Esophagus squamous epithelium (tissue), 5 donors: Measurements from ENCODE around the gene EFNA4. TPM values are rescaled to one million over a fixed set of nuclear protein-coding genes. Genes with fewer than 3 reads are reported as not detected.
A peak's percentile ranks its signal among the peaks of the same experiment; 100 is the strongest.

ENCODE experiments used
- DNase-seq: peaks from one replicate; lab custom pipeline; 2025; lab: John Stamatoyannopoulos, UW
- H3K27ac ChIP-seq, 4 donors: fragments of 200-600 bp; sonication (generic); one replicate each; pipeline ENCODE4 v1.5.1; 2016 to 2019; ENCODE audit warnings: mild to moderate bottlenecking in 1 of 4
- H3K27me3 ChIP-seq, 4 donors: fragments of 200-600 bp; sonication (generic); 1 replicate in 3 of 4; 2 replicates in 1 of 4; pipeline versions ENCODE4 v1.5.1 to v1.6.0; 2017 to 2021; ENCODE audit warnings: antibody characterized with exemption in 1 of 4
- H3K36me3 ChIP-seq, 3 donors: fragments of 200-600 bp; sonication (generic); one replicate each; pipeline ENCODE4 v1.5.1; 2016 to 2019
- H3K4me1 ChIP-seq, 3 donors: fragments of 200-600 bp; sonication (generic); one replicate each; pipeline ENCODE4 v1.5.1; 2017 to 2019
- H3K4me3 ChIP-seq, 4 donors: fragments of 200-600 bp; sonication (generic); 1 replicate in 3 of 4; 2 replicates in 1 of 4; pipeline ENCODE4 v1.5.1; 2016 to 2019; ENCODE audit warnings: mild to moderate bottlenecking in 2 of 4, moderate library complexity in 1 of 4
- H3K9me3 ChIP-seq, 3 donors: fragments of 200-600 bp; sonication (generic); one replicate each; pipeline ENCODE4 v1.5.1; 2016 to 2019
- POLR2A ChIP-seq, 4 donors: fragments of 450-650 bp; IDR thresholded peaks; one replicate each; pipeline ENCODE4 v1.6.1; 2017; ENCODE audit warnings: antibody characterized with exemption in 4 of 4, mild to moderate bottlenecking in 4 of 4, moderate library complexity in 3 of 4
- WGBS, 2 donors: methylation state at CpG; one replicate each; pipeline ENCODE4 v1.1.5; 2018; 5-methylcytosine and 5-hydroxymethylcytosine counted together
- intact Hi-C: fragments of 100-400 bp; cut with DNase I; formaldehyde crosslinking; loops from one replicate; pipeline ENCODE4 v1.15.0; 2022
- total RNA-seq, 4 donors: library from RNA; depleted of rRNA; stranded (reverse); fragments of >200 nt; gene quantifications; one replicate each; pipeline ENCODE4 v1.1.0, GENCODE V29; 2016
- TF ChIP-seq, protein P1 (sequence below), 6 experiments: fragments of 450-650 bp in 4 of 6; fragments of 200-600 bp in 2 of 6; sonication (generic) in 2 of 6; IDR thresholded peaks; one replicate each; pipeline ENCODE4 v1.5.1; 2016 to 2019; ENCODE audit warnings: antibody characterized with exemption in 6 of 6, mild to moderate bottlenecking in 4 of 6, moderate library complexity in 4 of 6
- donor health status: DM: yes; HTN: yes; CAD: no.

The EFNA4 gene
- total RNA-seq, 4 donors from 2014 or later, result 8.1 to 22.9 (median 12.2) TPM

DNA sequence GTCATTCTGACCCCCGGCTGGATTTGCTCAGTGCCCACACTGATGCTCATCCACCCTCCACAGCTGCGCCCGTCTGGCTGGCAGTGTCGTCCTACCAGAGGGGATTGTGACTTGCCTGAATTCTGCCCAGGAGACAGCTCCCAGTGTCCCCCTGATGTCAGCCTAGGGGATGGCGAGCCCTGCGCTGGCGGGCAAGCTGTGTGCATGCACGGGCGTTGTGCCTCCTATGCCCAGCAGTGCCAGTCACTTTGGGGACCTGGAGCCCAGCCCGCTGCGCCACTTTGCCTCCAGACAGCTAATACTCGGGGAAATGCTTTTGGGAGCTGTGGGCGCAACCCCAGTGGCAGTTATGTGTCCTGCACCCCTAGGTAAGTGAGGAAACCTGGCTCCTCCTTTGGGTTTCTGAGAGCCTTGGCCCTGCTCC lies 5.7 kb upstream of the EFNA4 start:
- DNase-seq, result no peak
- Histone ChIP-seq H3K9me3 (no peaks in the 10 kb centered on the region), H3K27me3 (no peaks in the 10 kb centered on the region), H3K4me1 (peaks cover 23 to 39% (median 30%) of the 10 kb centered on the region in 3 donors), H3K27ac (no peak overlapping the region), H3K4me3 (no peak overlapping the region), H3K36me3 (peaks cover 19 to 95% (median 54%) of the 10 kb centered on the region in 3 donors)
- TF ChIP-seq, protein P1, sequence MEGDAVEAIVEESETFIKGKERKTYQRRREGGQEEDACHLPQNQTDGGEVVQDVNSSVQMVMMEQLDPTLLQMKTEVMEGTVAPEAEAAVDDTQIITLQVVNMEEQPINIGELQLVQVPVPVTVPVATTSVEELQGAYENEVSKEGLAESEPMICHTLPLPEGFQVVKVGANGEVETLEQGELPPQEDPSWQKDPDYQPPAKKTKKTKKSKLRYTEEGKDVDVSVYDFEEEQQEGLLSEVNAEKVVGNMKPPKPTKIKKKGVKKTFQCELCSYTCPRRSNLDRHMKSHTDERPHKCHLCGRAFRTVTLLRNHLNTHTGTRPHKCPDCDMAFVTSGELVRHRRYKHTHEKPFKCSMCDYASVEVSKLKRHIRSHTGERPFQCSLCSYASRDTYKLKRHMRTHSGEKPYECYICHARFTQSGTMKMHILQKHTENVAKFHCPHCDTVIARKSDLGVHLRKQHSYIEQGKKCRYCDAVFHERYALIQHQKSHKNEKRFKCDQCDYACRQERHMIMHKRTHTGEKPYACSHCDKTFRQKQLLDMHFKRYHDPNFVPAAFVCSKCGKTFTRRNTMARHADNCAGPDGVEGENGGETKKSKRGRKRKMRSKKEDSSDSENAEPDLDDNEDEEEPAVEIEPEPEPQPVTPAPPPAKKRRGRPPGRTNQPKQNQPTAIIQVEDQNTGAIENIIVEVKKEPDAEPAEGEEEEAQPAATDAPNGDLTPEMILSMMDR (IDR thresholded peaks at IDR 0.05), result peak in 1 of 6 experiments; percentile 18
- no peak for TF ChIP-seq POLR2A (IDR thresholded peaks at IDR 0.05)
- intact Hi-C loops, result no loop called here
- 90 to 100% methylated on average over 4 to 5 of the region's 13 CpGs for WGBS, 2 donors

DNA sequence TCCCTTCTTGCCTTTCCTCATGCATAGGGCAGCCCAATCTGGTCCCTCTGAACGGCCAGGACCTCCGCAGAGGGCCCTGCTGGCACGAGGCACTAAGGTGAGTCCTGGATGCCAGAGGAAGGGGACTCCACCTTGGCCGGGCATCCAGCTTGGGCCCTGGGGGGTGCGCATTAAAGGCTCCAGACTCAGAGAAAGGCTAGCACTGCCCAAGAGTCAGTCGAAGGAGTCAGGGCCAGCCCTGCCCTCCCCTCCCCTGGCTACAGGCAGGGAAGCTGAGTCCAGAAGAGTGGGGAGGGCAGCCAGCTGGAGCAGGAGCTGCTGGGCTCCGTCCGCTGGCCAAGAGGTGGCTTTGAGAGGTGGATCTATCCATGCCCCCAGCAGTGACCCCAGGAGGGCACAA lies 2.8 kb upstream of the EFNA4 start:
- Histone ChIP-seq H3K36me3 (peaks cover 14 to 66% (median 34%) of the 10 kb centered on the region in 3 donors), H3K4me3 (no peak overlapping the region), H3K27ac (no peak overlapping the region), H3K9me3 (no peaks in the 10 kb centered on the region), H3K4me1 (peaks cover 31 to 44% (median 33%) of the 10 kb centered on the region in 3 donors), H3K27me3 (no peaks in the 10 kb centered on the region)
- no peak for DNase-seq
- intact Hi-C loops, result loop anchor here (10.0 kb wide), 1 partner anchor 96 kb away; the partner anchor contains the start of gene PYGO2
- 82% methylated on average over 5 of the region's 8 CpGs; no CpG with 5 or more reads in 1 of the 2 donors for WGBS, 2 donors
- TF ChIP-seq POLR2A (IDR thresholded peaks at IDR 0.05), result no peak
- TF ChIP-seq, protein P1 (IDR thresholded peaks at IDR 0.05), result no peak

DNA sequence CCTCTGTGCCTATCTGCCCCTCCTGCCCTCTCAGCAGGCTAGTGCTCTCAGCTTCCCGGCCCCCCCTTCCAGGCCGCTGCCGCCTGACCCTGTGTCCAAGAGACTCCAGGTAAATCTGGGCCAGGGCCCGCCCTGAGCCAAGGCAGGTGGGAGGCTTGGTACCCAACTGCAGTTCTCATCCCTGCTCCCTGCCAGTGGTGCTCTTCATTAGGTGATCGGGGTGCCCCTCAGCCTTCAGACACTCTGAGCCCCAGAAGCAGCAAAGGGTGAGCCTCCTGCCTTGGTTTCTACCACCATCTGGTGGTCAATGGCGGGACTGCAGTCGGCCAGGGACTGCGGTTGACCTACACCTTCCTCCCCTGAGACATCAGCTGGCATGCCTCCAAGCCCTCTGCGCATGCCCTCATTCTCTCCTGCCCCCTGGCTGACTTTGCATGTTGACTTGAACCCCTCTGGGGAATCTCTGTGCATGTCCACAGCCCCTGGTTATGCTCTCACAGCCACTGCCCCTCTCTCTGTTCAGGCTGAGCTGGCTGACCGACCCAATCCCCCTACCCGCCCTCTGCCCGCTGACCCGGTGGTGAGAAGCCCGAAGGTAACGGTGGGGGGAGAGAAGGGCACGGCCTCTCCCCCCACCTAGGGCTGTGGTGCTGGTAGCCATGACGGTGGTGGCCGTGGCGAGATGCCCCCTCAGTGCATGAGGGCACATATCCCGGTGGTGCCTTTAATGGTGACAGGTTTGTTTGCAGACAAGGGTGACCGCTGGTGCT lies 2.0 kb upstream of the EFNA4 start:
- peaks cover 9 to 62% (median 29%) of the 10 kb centered on the region in 3 donors for H3K36me3 ChIP-seq
- TF ChIP-seq, protein P1 (IDR thresholded peaks at IDR 0.05), result peak; percentile 98 to 100 (median 99)
- no peak for TF ChIP-seq POLR2A (IDR thresholded peaks at IDR 0.05)
- H3K27me3 ChIP-seq, result no peaks in the 10 kb centered on the region
- intact Hi-C loops, result loop anchor here (2.0 to 10.0 kb wide), 2 partner anchors 23 to 97 kb away; partner anchors contain the start of gene PYGO2
- peaks cover 31 to 46% (median 33%) of the 10 kb centered on the region in 3 donors for H3K4me1 ChIP-seq
- no peak for DNase-seq
- H3K9me3 ChIP-seq, result no peaks in the 10 kb centered on the region
- H3K4me3 ChIP-seq, result no peak overlapping the region
- 8 to 37% methylated on average over 2 to 13 of the region's 21 CpGs for WGBS, 2 donors
- H3K27ac ChIP-seq, result peak overlapping the region in 2 of 4 donors; percentile 90 to 92

DNA sequence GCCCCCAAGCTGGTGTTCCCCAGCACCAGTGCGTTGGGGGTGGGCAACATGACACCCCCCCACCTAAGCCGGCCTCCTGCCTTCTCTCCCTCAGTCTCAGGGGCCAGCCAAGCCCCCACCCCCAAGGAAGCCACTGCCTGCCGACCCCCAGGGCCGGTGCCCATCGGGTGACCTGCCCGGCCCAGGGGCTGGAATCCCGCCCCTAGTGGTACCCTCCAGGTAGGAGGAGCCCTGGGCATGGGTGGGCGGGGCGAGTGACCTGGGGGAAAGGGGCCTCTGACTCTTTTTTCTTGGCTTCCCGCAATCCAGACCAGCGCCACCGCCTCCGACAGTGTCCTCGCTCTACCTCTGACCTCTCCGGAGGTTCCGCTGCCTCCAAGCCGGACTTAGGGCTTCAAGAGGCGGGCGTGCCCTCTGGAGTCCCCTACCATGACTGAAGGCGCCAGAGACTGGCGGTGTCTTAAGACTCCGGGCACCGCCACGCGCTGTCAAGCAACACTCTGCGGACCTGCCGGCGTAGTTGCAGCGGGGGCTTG lies 1.3 kb upstream of the EFNA4 start:
- H3K9me3 ChIP-seq, result no peaks in the 10 kb centered on the region
- peaks cover 2 to 58% (median 22%) of the 10 kb centered on the region in 3 donors for H3K36me3 ChIP-seq
- no peaks in the 10 kb centered on the region for H3K27me3 ChIP-seq
- DNase-seq, result no peak
- H3K4me3 ChIP-seq, result peak overlapping the region in 3 of 4 donors; percentile 70 to 93 (median 76)
- intact Hi-C loops, result loop anchor here (2.0 to 10.0 kb wide), 2 partner anchors 23 to 97 kb away; partner anchors contain the start of gene PYGO2
- peak overlapping the region in 3 of 4 donors; percentile 84 to 92 (median 90) for H3K27ac ChIP-seq
- no peak for TF ChIP-seq POLR2A (IDR thresholded peaks at IDR 0.05)
- TF ChIP-seq, protein P1 (IDR thresholded peaks at IDR 0.05), result no peak
- WGBS, 2 donors, result 60 to 64% methylated on average over 2 to 3 of the region's 29 CpGs
- peaks cover 31 to 48% (median 33%) of the 10 kb centered on the region in 3 donors for H3K4me1 ChIP-seq
